K562 (cell line): ENCODE measurements around the gene PPP2R3B.

Experiments used
- CTCF ChIP-seq, 3 experiments: IDR thresholded peaks in 2 of 3; conservative IDR thresholded peaks in 1 of 3; 2 replicates each; pipeline ENCODE4 v1.5.1; 2011 to 2012; ENCODE audit warnings: low read length in 3 of 3, mild to moderate bottlenecking in 3 of 3, control low read depth in 2 of 3, improper control_type of control experiment in 1 of 3, inconsistent platforms in 1 of 3, low read depth in 1 of 3, mixed read lengths in 1 of 3, moderate library complexity in 1 of 3; ENCODE audit not compliant: insufficient read depth in 2 of 3
- JUND ChIP-seq, 2 experiments: IDR thresholded peaks; 2 replicates in 1 of 2; 3 replicates in 1 of 2; pipeline ENCODE4 v1.6.1; 2011; ENCODE audit warnings: borderline replicate concordance in 2 of 2, low read depth in 2 of 2, low read length in 2 of 2, improper control_type of control experiment in 1 of 2, missing biosample characterization in 1 of 2, missing genetic modification characterization in 1 of 2, missing genetic modification reagents in 1 of 2
- PREB ChIP-seq: sonication (generic); formaldehyde crosslinking; IDR thresholded peaks from 2 replicates; pipeline ENCODE4 v1.8.1; 2023; ENCODE audit warnings: mild to moderate bottlenecking, missing genetic modification reagents
- REST ChIP-seq, 2 experiments: fragments of 450-650 bp; formaldehyde crosslinking in 1 of 2; IDR thresholded peaks; 2 replicates each; pipeline versions ENCODE4 v1.4.0 to v1.6.1; 2014 to 2020; ENCODE audit warnings: mild to moderate bottlenecking in 2 of 2, borderline replicate concordance in 1 of 2, low read depth in 1 of 2
- SRSF7 ChIP-seq: fragments of 200-400 bp; formaldehyde crosslinking; optimal IDR thresholded peaks from 2 replicates; pipeline ENCODE3; 2017; ENCODE audit warnings: mild to moderate bottlenecking, low read depth, low read length
- TBP ChIP-seq: optimal IDR thresholded peaks from 2 replicates; pipeline ENCODE3; 2011; ENCODE audit warnings: low read depth, low read length, improper control_type of control experiment
- TCF15 ChIP-seq: fragments of 250-450 bp; sonication (Bioruptor Pico); IDR thresholded peaks from 2 replicates; pipeline ENCODE4 v1.8.0; 2022; ENCODE audit warnings: moderate library complexity, mild to moderate bottlenecking, inconsistent platforms
- U2AF1 ChIP-seq: fragments of 200-400 bp; formaldehyde crosslinking; optimal IDR thresholded peaks from 2 replicates; pipeline ENCODE3; 2017; ENCODE audit warnings: mild to moderate bottlenecking, low read depth, low read length, moderate library complexity
- YY1 ChIP-seq, 3 experiments: IDR thresholded peaks; 2 replicates each; pipeline ENCODE4 v1.6.1; 2011; ENCODE audit warnings: low read length in 2 of 3, mild to moderate bottlenecking in 2 of 3, moderate library complexity in 2 of 3, borderline replicate concordance in 1 of 3, control low read depth in 1 of 3, low read depth in 1 of 3; ENCODE audit not compliant: insufficient read depth in 3 of 3, insufficient replicate concordance in 2 of 3, control insufficient read depth in 1 of 3, insufficient read length in 1 of 3; ENCODE audit errors: extremely low read depth in 1 of 3
- ZBTB43 ChIP-seq: sonication (generic); formaldehyde crosslinking; IDR thresholded peaks from 2 replicates; pipeline ENCODE4 v1.8.0; 2023; ENCODE audit warnings: mild to moderate bottlenecking, missing genetic modification reagents

- TF ChIP-seq TBP (no peak), ZBTB43 (CRISPR knock-in tag) (no peak), SRSF7 (no peak), REST (IDR thresholded peaks at IDR 0.05; ENCODE audit: borderline replicate concordance) (no peak), REST (CRISPR knock-in tag; IDR thresholded peaks at IDR 0.05; ENCODE audit: low read depth) (no peak), YY1 (IDR thresholded peaks at IDR 0.05; ENCODE audit: borderline replicate concordance in 1 of 3, control insufficient read depth in 1 of 3, extremely low read depth in 1 of 3, insufficient read depth in 3 of 3, insufficient read length in 1 of 3, insufficient replicate concordance in 2 of 3, low read depth in 1 of 3, low read length in 2 of 3) (no peak), JUND (IDR thresholded peaks at IDR 0.05; ENCODE audit: borderline replicate concordance, low read depth, low read length) (no peak), JUND (tag; IDR thresholded peaks at IDR 0.05; ENCODE audit: borderline replicate concordance, low read depth, low read length) (no peak), PREB (no peak), CTCF (IDR thresholded peaks at IDR 0.05 in 2 of 3, conservative IDR thresholded peaks at IDR 0.05 in 1 of 3; ENCODE audit: insufficient read depth in 2 of 3, low read depth in 1 of 3, low read length in 3 of 3) (no peak), U2AF1 (no peak), TCF15 (CRISPR knock-in tag) (no peak)
Measured at GRCh38 chrX:287670-288069, 99.0 kb downstream of the PPP2R3B start.
